K562 (cell line): ENCODE results near the gene TEDDM1. TPM values are rescaled to one million over a fixed set of nuclear protein-coding genes. Genes with fewer than 3 reads are reported as not detected.

Experiments used
- ATAC-seq: fragments of 200-7000 bp; cut with Tn5 transposase; 3 replicates; pipeline ENCODE4 v1.9.1; 2020; ENCODE audit warnings: moderate library complexity
- BruUV-seq: library from RNA; stranded (reverse); fragments of 400-500 nt; replicated peaks from 2 replicates; lab custom pipeline; 2021; lab: Mats Ljungman, UMichigan
- CTCF ChIA-PET: fragments of 300-600 bp; formaldehyde crosslinking; extraction: SDS; loops from one replicate; lab custom pipeline; 2021; ENCODE audit warnings: low intra/inter-chr PET ratio; lab: Yijun Ruan, JAX
- POLR2A ChIA-PET: fragments of 300-600, 350-650 bp; sonication (Branson Sonifier 250); formaldehyde crosslinking; extraction: SDS; loops from one replicate; lab custom pipeline; 2021; ENCODE audit warnings: antibody characterized with exemption, inconsistent platforms; lab: Yijun Ruan, JAX
- DNase-seq, 4 experiments: peaks; one replicate each; pipeline versions ENCODE4 v3.0.0 to v3.0.0-alpha.2; 2011 to 2018; ENCODE audit warnings: low spot score in 3 of 4, mixed read lengths in 3 of 4; ENCODE audit errors: extremely low read depth in 1 of 4
- FAIRE-seq: peaks from 2 replicates; lab custom pipeline; 2011; peaks lifted over from hg19 to GRCh38; lab: Jason Lieb, UNC
- H2AFZ ChIP-seq: 2 replicates; pipeline ENCODE4 v1.6.0; 2011; ENCODE audit warnings: low read depth, low read length, control low read depth, inconsistent platforms
- H3K27ac ChIP-seq: fragments of 200-600 bp; 3 replicates; pipeline ENCODE4 v1.8.0; 2011; ENCODE audit warnings: low read depth, mild to moderate bottlenecking, control low read depth, inconsistent platforms, low read length, moderate library complexity, mixed read lengths; ENCODE audit errors: extremely low read depth
- H3K27me3 ChIP-seq, 2 experiments: fragments of 300-600 bp in 1 of 2; 2 replicates in 1 of 2; 3 replicates in 1 of 2; pipeline versions ENCODE4 v1.6.0 to v1.8.0; 2011; ENCODE audit warnings: inconsistent platforms in 2 of 2, low read length in 2 of 2, mild to moderate bottlenecking in 1 of 2, mixed read lengths in 1 of 2, moderate library complexity in 1 of 2; ENCODE audit not compliant: control insufficient read depth in 2 of 2, insufficient read depth in 2 of 2
- H3K36me3 ChIP-seq: fragments of 300-600 bp; 3 replicates; pipeline ENCODE4 v1.8.0; 2011; ENCODE audit warnings: mild to moderate bottlenecking, low read length, inconsistent platforms; ENCODE audit not compliant: control insufficient read depth, insufficient read depth
- H3K4me1 ChIP-seq, 2 experiments: fragments of 200-600 bp in 1 of 2; replicated peaks in 1 of 2; 2 replicates in 1 of 2; 3 replicates in 1 of 2; pipeline versions ENCODE4 v1.5.1 to v1.8.0; 2011; ENCODE audit warnings: inconsistent platforms in 2 of 2, low read length in 2 of 2, mild to moderate bottlenecking in 1 of 2, mixed read lengths in 1 of 2, moderate library complexity in 1 of 2; ENCODE audit not compliant: control insufficient read depth in 2 of 2, insufficient read depth in 2 of 2
- H3K4me2 ChIP-seq: 2 replicates; pipeline ENCODE4 v1.6.1; 2011; ENCODE audit warnings: low read length, control low read depth, inconsistent platforms, mixed read lengths; ENCODE audit not compliant: insufficient read depth
- H3K4me3 ChIP-seq: fragments of 200-600 bp; sonication (generic), shearing (Covaris generic); 2 replicates; pipeline ENCODE4 v1.5.1; 2016; ENCODE audit warnings: control low read depth, inconsistent platforms
- H3K79me2 ChIP-seq: fragments of 200-600 bp; 3 replicates; pipeline ENCODE4 v1.8.0; 2011; ENCODE audit warnings: low read length, inconsistent platforms; ENCODE audit not compliant: control insufficient read depth, insufficient read depth
- H3K9ac ChIP-seq, 2 experiments: 2 replicates each; pipeline versions ENCODE4 v1.6.0 to v1.6.1; 2011; ENCODE audit warnings: low read depth in 2 of 2, low read length in 2 of 2, control low read depth in 1 of 2, inconsistent platforms in 1 of 2, mild to moderate bottlenecking in 1 of 2, mixed read lengths in 1 of 2; ENCODE audit not compliant: insufficient read depth in 1 of 2
- H3K9me1 ChIP-seq: one replicate; pipeline ENCODE4 v1.6.0; 2011; ENCODE audit warnings: inconsistent platforms, mild to moderate bottlenecking, low read length, moderate library complexity; ENCODE audit not compliant: control insufficient read depth, insufficient read depth
- H3K9me3 ChIP-seq: replicated peaks from 2 replicates; pipeline ENCODE4 v1.5.1; 2011; ENCODE audit warnings: low read depth, low read length, inconsistent platforms; ENCODE audit not compliant: control insufficient read depth, insufficient read depth
- H4K20me1 ChIP-seq: replicated peaks from 2 replicates; pipeline ENCODE4 v1.6.1; 2011; ENCODE audit warnings: low read length, inconsistent platforms, mixed read lengths; ENCODE audit not compliant: control insufficient read depth, insufficient read depth
- CBX2 ChIP-seq: fragments of 200-600 bp; sonication (generic); IDR thresholded peaks from one replicate; pipeline ENCODE4 v1.6.1; 2012; ENCODE audit warnings: mild to moderate bottlenecking, low read length, inconsistent platforms; ENCODE audit not compliant: insufficient read depth, poor library complexity, severe bottlenecking
- GATA2 ChIP-seq: sonication (generic); formaldehyde crosslinking; IDR thresholded peaks from 2 replicates; pipeline ENCODE4 v1.4.0; 2020; ENCODE audit warnings: mild to moderate bottlenecking, missing genetic modification reagents
- MTA1 ChIP-seq: fragments of 450-650 bp; IDR thresholded peaks from 2 replicates; pipeline ENCODE4 v1.6.1; 2017; ENCODE audit warnings: borderline replicate concordance
- NCOA1 ChIP-seq: fragments of 450-650 bp; IDR thresholded peaks from 2 replicates; pipeline ENCODE4 v1.6.1; 2016; ENCODE audit warnings: low read depth
- NFE2 ChIP-seq: IDR thresholded peaks from 2 replicates; pipeline ENCODE4 v1.6.1; 2014; ENCODE audit warnings: antibody characterized with exemption, low read depth
- PHF21A ChIP-seq: fragments of 450-650 bp; IDR thresholded peaks from 2 replicates; pipeline ENCODE4 v1.6.1; 2017; ENCODE audit warnings: low read depth, borderline replicate concordance
- TFE3 ChIP-seq: fragments of 450-650 bp; formaldehyde crosslinking; IDR thresholded peaks from 2 replicates; pipeline ENCODE4 v1.4.0; 2020; ENCODE audit warnings: mild to moderate bottlenecking, mixed read lengths
- ZBED1 ChIP-seq: IDR thresholded peaks from 2 replicates; pipeline ENCODE4 v1.6.1; 2014
- ZBTB9 ChIP-seq: fragments of 450-650 bp; formaldehyde crosslinking; IDR thresholded peaks from 2 replicates; pipeline ENCODE4 v1.4.0; 2020; ENCODE audit warnings: mild to moderate bottlenecking, moderate library complexity
- ZC3H11A ChIP-seq: IDR thresholded peaks from 2 replicates; pipeline ENCODE4 v1.6.1; 2012; ENCODE audit warnings: low read depth, low read length, improper control_type of control experiment
- ZNF395 ChIP-seq: fragments of 200-800 bp; sonication (Bioruptor generic); IDR thresholded peaks from 2 replicates; pipeline ENCODE4 v1.6.1; 2017; ENCODE audit warnings: missing genetic modification characterization, missing compliant biosample characterization
- ZNF444 ChIP-seq: fragments of 250-450 bp; sonication (Bioruptor Pico); IDR thresholded peaks from 2 replicates; pipeline ENCODE4 v1.4.0; 2020; ENCODE audit warnings: mild to moderate bottlenecking, moderate library complexity
- in situ Hi-C: fragments of 300-500 bp; cut with MboI; formaldehyde crosslinking; loops from 4 replicates; pipeline ENCODE4 v1.15.0; 2018; ENCODE audit warnings: inconsistent platforms, mixed read lengths
- intact Hi-C: fragments of 100-400 bp; cut with micrococcal nuclease; formaldehyde crosslinking; loops from 2 replicates; pipeline ENCODE4 v1.14.2; 2022
- polyA plus RNA-seq, 8 experiments: library from polyadenylated mRNA; depleted of rRNA in 4 of 8; stranded (reverse) in 5 of 8; unstranded in 3 of 8; fragments of >200 nt; fragmentation: Nextera tagmentation in 2 of 8; fragmentation: Illumina TruSeq in 1 of 8; extraction: Ambion mirVana in 2 of 8; extraction: Trizol in 1 of 8; gene quantifications; 2 replicates each; pipeline versions ENCODE4 v1.2.1 to v1.2.3, GENCODE V29; 2011 to 2014; ENCODE audit warnings: inconsistent platforms in 1 of 8, missing spikeins in 1 of 8
- total RNA-seq, 7 experiments: library from RNA; depleted of rRNA in 6 of 7; stranded (reverse); fragments of >200 nt in 6 of 7; fragmentation: Illumina TruSeq in 2 of 7; extraction: Trizol in 2 of 7; gene quantifications; 2 replicates each; pipeline versions ENCODE4 v1.2.1 to v1.2.3, GENCODE V29; 2011 to 2021; ENCODE audit warnings: low replicate concordance in 1 of 7

Gene TEDDM1
- total and polyA plus RNA-seq, 9 of the 15 experiments (the other 6 are each of a cell fraction or from before 2014, with no cell fraction given), result not detected

- no peak within 1 kb of the TSS for H3K4me2 ChIP-seq
- ATAC-seq, result no peak
- BruUV-seq, result no TSS peak
- DNase-seq, result no peak
- no peaks in the 10 kb centered on the region for H3K9me1 ChIP-seq
- in situ Hi-C loops (no loop called here), intact Hi-C loops (no loop called here)
- ChIA-PET CTCF (no interaction called here), POLR2A (no interaction called here)
- no peaks in the 10 kb centered on the region for H3K36me3 ChIP-seq
- H3K27me3 ChIP-seq, result peaks cover 0 to 5% of the 10 kb centered on the region in 2 experiments; a peak in 1 of 5 replicates
- H2AFZ ChIP-seq, result no peak within 1 kb of the TSS
- FAIRE-seq, result no peak
- no peak within 1 kb of the TSS for H3K4me3 ChIP-seq
- H3K4me1 ChIP-seq, result no peaks in the 10 kb centered on the region; a peak in 1 of 5 replicates
- H3K9me3 ChIP-seq, result no peaks in the 10 kb centered on the region
- no peaks in the 10 kb centered on the region for H4K20me1 ChIP-seq
- H3K9ac ChIP-seq, result no peak within 1 kb of the TSS
- H3K79me2 ChIP-seq, result no peaks in the 10 kb centered on the region
- no peak for TF ChIP-seq NFE2
- TF ChIP-seq ZNF444 (CRISPR knock-in tag), result no peak
- no peak for TF ChIP-seq ZBED1
- no peak for TF ChIP-seq ZC3H11A
- no peak for TF ChIP-seq PHF21A
- TF ChIP-seq MTA1, result no peak
- TF ChIP-seq CBX2, result no peak
- TF ChIP-seq ZNF395, result no peak
- no peak for TF ChIP-seq TFE3
- no peak for TF ChIP-seq GATA2 (CRISPR knock-in tag)
- no peak for TF ChIP-seq ZBTB9 (CRISPR knock-in tag)
- no peak for TF ChIP-seq NCOA1
- no peak within 1 kb of the TSS for H3K27ac ChIP-seq
These were observed 49.6 kb upstream of the TEDDM1 start, which contains the start of gene RGSL1 for GRCh38 chr1:182450087-182450486. RGSL1 (plus strand) TSS chr1:182450146; CDS start chr1:182450166, 20 bp downstream.
